Measurements from ENCODE around the gene ARCN1. TPM values are rescaled to one million over a fixed set of nuclear protein-coding genes. Genes with fewer than 3 reads are reported as not detected.

The ARCN1 gene
- total and polyA plus RNA-seq, 9 of the 15 experiments (the other 6 are each of a cell fraction or from before 2014, with no cell fraction given): 30.0 to 224 (median 76.4) TPM

- TF ChIP-seq, protein P1, sequence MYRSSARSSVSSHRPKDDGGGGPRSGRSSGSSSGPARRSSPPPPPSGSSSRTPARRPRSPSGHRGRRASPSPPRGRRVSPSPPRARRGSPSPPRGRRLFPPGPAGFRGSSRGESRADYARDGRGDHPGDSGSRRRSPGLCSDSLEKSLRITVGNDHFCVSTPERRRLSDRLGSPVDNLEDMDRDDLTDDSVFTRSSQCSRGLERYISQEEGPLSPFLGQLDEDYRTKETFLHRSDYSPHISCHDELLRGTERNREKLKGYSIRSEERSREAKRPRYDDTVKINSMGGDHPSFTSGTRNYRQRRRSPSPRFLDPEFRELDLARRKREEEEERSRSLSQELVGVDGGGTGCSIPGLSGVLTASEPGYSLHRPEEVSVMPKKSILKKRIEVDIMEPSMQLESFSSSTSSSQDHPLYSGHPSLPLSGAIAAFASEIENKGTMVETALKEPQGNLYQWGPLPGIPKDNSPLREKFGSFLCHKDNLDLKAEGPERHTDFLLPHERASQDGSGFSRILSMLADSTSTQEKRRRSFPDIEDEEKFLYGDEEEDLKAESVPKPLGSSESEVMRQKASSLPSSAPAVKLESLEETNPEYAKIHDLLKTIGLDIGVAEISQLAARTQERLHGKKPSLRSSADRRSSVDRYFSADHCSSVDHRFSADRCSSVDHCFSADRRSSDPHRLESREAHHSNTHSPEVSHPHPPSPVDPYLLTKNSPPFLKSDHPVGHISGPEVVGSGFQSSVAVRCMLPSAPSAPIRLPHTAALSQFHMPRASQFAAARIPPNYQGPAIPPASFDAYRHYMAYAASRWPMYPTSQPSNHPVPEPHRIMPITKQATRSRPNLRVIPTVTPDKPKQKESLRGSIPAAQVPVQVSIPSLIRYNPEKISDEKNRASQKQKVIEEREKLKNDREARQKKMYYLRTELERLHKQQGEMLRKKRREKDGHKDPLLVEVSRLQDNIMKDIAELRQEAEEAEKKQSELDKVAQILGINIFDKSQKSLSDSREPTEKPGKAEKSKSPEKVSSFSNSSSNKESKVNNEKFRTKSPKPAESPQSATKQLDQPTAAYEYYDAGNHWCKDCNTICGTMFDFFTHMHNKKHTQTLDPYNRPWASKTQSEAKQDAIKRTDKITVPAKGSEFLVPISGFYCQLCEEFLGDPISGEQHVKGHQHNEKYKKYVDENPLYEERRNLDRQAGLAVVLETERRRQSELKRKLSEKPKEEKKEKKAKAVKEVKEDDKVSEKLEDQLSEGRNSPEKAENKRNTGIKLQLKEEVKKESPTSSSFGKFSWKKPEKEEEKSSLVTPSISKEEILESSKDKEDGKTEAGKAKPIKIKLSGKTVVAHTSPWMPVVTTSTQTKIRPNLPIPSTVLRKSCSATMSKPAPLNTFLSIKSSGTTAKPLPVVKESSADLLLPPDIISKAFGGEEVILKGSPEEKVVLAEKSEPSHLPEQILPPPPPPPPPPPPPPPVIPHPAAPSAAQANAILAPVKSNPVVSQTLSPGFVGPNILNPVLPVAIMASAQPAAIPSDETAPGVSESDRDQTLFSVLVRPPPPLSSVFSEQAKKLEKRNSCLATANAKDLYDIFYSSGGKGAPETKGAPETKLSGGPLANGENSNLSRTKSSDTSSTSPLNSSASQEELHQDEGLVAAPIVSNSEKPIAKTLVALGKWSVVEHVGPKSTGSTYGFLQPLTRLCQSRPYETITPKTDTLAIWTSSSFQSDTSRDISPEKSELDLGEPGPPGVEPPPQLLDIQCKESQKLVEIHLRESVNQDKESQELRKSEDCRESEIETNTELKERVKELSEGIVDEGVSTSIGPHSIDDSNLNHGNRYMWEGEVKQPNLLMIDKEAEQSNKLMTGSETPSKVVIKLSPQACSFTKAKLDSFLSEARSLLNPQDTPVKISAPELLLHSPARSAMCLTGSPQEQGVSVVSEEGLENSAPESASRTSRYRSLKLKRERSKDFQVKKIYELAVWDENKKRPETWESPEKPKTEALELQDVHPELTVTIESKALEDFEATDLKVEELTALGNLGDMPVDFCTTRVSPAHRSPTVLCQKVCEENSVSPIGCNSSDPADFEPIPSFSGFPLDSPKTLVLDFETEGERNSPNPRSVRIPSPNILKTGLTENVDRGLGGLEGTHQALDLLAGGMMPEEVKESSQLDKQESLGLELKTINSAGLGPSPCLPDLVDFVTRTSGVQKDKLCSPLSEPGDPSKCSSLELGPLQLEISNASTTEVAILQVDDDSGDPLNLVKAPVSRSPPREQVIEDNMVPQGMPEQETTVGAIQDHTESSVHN (IDR thresholded peaks at IDR 0.05; ENCODE audit: borderline replicate concordance in 1 of 2, low read depth in 1 of 2): no peak
- TF ChIP-seq ZNF766 (CRISPR knock-in tag; conservative IDR thresholded peaks at IDR 0.05) (no peak), CBFA2T3 (IDR thresholded peaks at IDR 0.05) (peak; percentile 57), DPF2 (IDR thresholded peaks at IDR 0.05) (peak; percentile 25; the same call in 1 of the 2 replicates), NFYB (IDR thresholded peaks at IDR 0.05; ENCODE audit: extremely low read depth, insufficient read length) (no peak), FOXA1 (IDR thresholded peaks at IDR 0.05; ENCODE audit: borderline replicate concordance) (no peak), PBX2 (CRISPR knock-in tag; IDR thresholded peaks at IDR 0.05; ENCODE audit: low read depth) (no peak), PBX2 (tag; conservative IDR thresholded peaks at IDR 0.05; ENCODE audit: low read depth) (no peak), MAFK (IDR thresholded peaks at IDR 0.05; ENCODE audit: low read length) (no peak), RCOR1 (IDR thresholded peaks at IDR 0.05; ENCODE audit: borderline replicate concordance in 1 of 2, low read depth in 2 of 2, low read length in 2 of 2) (0 out of 4 replicates have a peak, but pooled peaks of 1 of the 2 experiments have one; percentile 11), CBFA2T2 (conservative IDR thresholded peaks at IDR 0.05) (peak; percentile 30; the same call in 1 of the 2 replicates), KLF6 (CRISPR knock-in tag; IDR thresholded peaks at IDR 0.05; ENCODE audit: borderline replicate concordance) (no peak), GABPA (tag; conservative IDR thresholded peaks at IDR 0.05; ENCODE audit: low read depth) (no peak), ZNF174 (CRISPR knock-in tag; IDR thresholded peaks at IDR 0.05) (no peak), RBM15 (IDR thresholded peaks at IDR 0.05; ENCODE audit: insufficient read depth, low read length) (no peak), SUPT5H (IDR thresholded peaks at IDR 0.05) (no peak)
- TF ChIP-seq, protein P2, sequence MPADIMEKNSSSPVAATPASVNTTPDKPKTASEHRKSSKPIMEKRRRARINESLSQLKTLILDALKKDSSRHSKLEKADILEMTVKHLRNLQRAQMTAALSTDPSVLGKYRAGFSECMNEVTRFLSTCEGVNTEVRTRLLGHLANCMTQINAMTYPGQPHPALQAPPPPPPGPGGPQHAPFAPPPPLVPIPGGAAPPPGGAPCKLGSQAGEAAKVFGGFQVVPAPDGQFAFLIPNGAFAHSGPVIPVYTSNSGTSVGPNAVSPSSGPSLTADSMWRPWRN (IDR thresholded peaks at IDR 0.05; ENCODE audit: low read depth): no peak
These were observed 25.1 kb upstream of the ARCN1 start (continued) for GRCh38 chr11:118547132-118547531.

Measured in K562 (cell line).